ENCODE results near the gene DAB2IP. TPM values are rescaled to one million over a fixed set of nuclear protein-coding genes. Genes with fewer than 3 reads are reported as not detected.

DAB2IP gene
- total RNA-seq, 1 donor: 0.81 TPM

- DNase-seq (ENCODE audit: low read depth in 2 of 3, low spot score in 2 of 3): no peak
These were observed 30.0 kb downstream of the DAB2IP start for GRCh38 chr9:121681404-121681803.

GRCh38 chr9:121682201-121682600 lies 30.8 kb downstream of the DAB2IP start:
- DNase-seq (ENCODE audit: low read depth in 2 of 3, low spot score in 2 of 3): no peak

GRCh38 chr9:121682926-121683515 lies 31.6 kb downstream of the DAB2IP start:
- DNase-seq (ENCODE audit: low read depth in 2 of 3, low spot score in 2 of 3): no peak

GRCh38 chr9:121683652-121684051 lies 32.2 kb downstream of the DAB2IP start:
- DNase-seq (ENCODE audit: low read depth in 2 of 3, low spot score in 2 of 3): no peak

GRCh38 chr9:121684381-121685145 lies 33.1 kb downstream of the DAB2IP start:
- peak in 2 of 3 donors; percentile 51 to 68 for DNase-seq (ENCODE audit: low read depth in 2 of 3, low spot score in 2 of 3)

- DNase-seq (ENCODE audit: low read depth in 2 of 3, low spot score in 2 of 3): no peak
These were observed 33.8 kb downstream of the DAB2IP start for GRCh38 chr9:121685146-121685794.

GRCh38 chr9:121685795-121686377 lies 34.5 kb downstream of the DAB2IP start:
- no peak for DNase-seq (ENCODE audit: low read depth in 2 of 3, low spot score in 2 of 3)

- DNase-seq (ENCODE audit: low read depth in 2 of 3, low spot score in 2 of 3): peak in 2 of 3 donors; percentile 69 to 84
These were observed 35.6 kb downstream of the DAB2IP start for GRCh38 chr9:121686930-121687541.

GRCh38 chr9:121688146-121688680 lies 36.8 kb downstream of the DAB2IP start:
- no peak for DNase-seq (ENCODE audit: low read depth in 2 of 3, low spot score in 2 of 3)

GRCh38 chr9:121688681-121689080 lies 37.2 kb downstream of the DAB2IP start:
- DNase-seq (ENCODE audit: low read depth in 2 of 3, low spot score in 2 of 3): no peak

GRCh38 chr9:121689461-121690157 lies 38.2 kb downstream of the DAB2IP start:
- DNase-seq (ENCODE audit: low read depth in 2 of 3, low spot score in 2 of 3): no peak

- DNase-seq (ENCODE audit: low read depth in 2 of 3, low spot score in 2 of 3): no peak
These were observed 38.9 kb downstream of the DAB2IP start for GRCh38 chr9:121690316-121690715.

GRCh38 chr9:121690766-121691165 lies 39.3 kb downstream of the DAB2IP start:
- no peak for DNase-seq (ENCODE audit: low read depth in 2 of 3, low spot score in 2 of 3)

- no peak for DNase-seq (ENCODE audit: low read depth in 2 of 3, low spot score in 2 of 3)
These were observed 40.5 kb downstream of the DAB2IP start for GRCh38 chr9:121691890-121692289.

- DNase-seq (ENCODE audit: low read depth in 2 of 3, low spot score in 2 of 3): no peak
These were observed 41.4 kb downstream of the DAB2IP start for GRCh38 chr9:121692606-121693387.

GRCh38 chr9:121693388-121693670 lies 41.9 kb downstream of the DAB2IP start:
- no peak for DNase-seq (ENCODE audit: low read depth in 2 of 3, low spot score in 2 of 3)

GRCh38 chr9:121694001-121694400 lies 42.6 kb downstream of the DAB2IP start:
- DNase-seq (ENCODE audit: low read depth in 2 of 3, low spot score in 2 of 3): no peak

GRCh38 chr9:121694600-121694999 lies 43.2 kb downstream of the DAB2IP start:
- no peak for DNase-seq (ENCODE audit: low read depth in 2 of 3, low spot score in 2 of 3)

GRCh38 chr9:121696930-121697329 lies 45.5 kb downstream of the DAB2IP start:
- peak in 1 of 3 donors; percentile 24 for DNase-seq (ENCODE audit: low read depth in 2 of 3, low spot score in 2 of 3)
